ENCODE measurements around the gene ALG12.

The ALG12 gene

GRCh38 chr22:49920859-49921258 is 2.6 kb upstream of the ALG12 start:
- no CpG with 5 or more reads among the region's 18 CpGs for WGBS, 2 donors (ENCODE audit: extremely low coverage in 2 of 2, insufficient read length in 2 of 2, insufficient replicate concordance in 1 of 2)
- H2BK5ac ChIP-seq (ENCODE audit: low read length), result no peak overlapping the region

GRCh38 chr22:49918911-49919881 is 958 bp upstream of the ALG12 start:
- no CpG with 5 or more reads among the region's 47 CpGs for WGBS, 2 donors (ENCODE audit: extremely low coverage in 2 of 2, insufficient read length in 2 of 2, insufficient replicate concordance in 1 of 2)
- Histone ChIP-seq H3K4me2 (ENCODE audit: insufficient read depth, low read length, poor library complexity, severe bottlenecking) (peak overlapping the region; percentile 84), H3K4me3 (ENCODE audit: low read length in 2 of 2) (peak overlapping the region; percentile 84 to 90), H3K27me3 (ENCODE audit: control insufficient read depth in 3 of 3, insufficient read depth in 3 of 3, low read depth in 1 of 3, low read length in 3 of 3) (no peaks in the 10 kb centered on the region), H3K4ac (ENCODE audit: low read length) (no peak overlapping the region), H3K18ac (ENCODE audit: low read length) (peak overlapping the region; percentile 97), H4K8ac (ENCODE audit: low read depth, low read length) (no peak overlapping the region), H3K27ac (replicated peaks; ENCODE audit: low read length) (no peak overlapping the region), H3K9me3 (replicated peaks in 1 of 2; ENCODE audit: control insufficient read depth in 2 of 2, insufficient read depth in 1 of 2, low read depth in 1 of 2, low read length in 2 of 2) (peaks cover 0 to 3% of the 10 kb centered on the region in 2 donors), H3K4me1 (ENCODE audit: control insufficient read depth in 2 of 2, insufficient read depth in 1 of 2, low read depth in 1 of 2, low read length in 2 of 2) (peaks cover 10 to 11% of the 10 kb centered on the region in 2 donors), H2AK5ac (ENCODE audit: low read depth, low read length) (no peak overlapping the region), H2BK5ac (ENCODE audit: low read length) (no peak overlapping the region), H3K23ac (ENCODE audit: low read depth, low read length, poor library complexity) (peak overlapping the region; percentile 91), H3K14ac (ENCODE audit: low read length) (peak overlapping the region; percentile 94), H4K91ac (ENCODE audit: low read depth, low read length, poor library complexity) (no peak overlapping the region), H2BK120ac (ENCODE audit: low read depth, low read length) (peak overlapping the region; percentile 44), H2BK15ac (ENCODE audit: low read length) (peak overlapping the region; percentile 75), H2AFZ (ENCODE audit: low read length) (peak overlapping the region; percentile 89), H3K9ac (ENCODE audit: low read depth, low read length, poor library complexity) (peak overlapping the region; percentile 97), H3K79me1 (ENCODE audit: low read depth, low read length) (peaks cover 2% of the 10 kb centered on the region), H2BK12ac (ENCODE audit: low read length) (no peak overlapping the region), H3K36me3 (replicated peaks in 1 of 2; ENCODE audit: control insufficient read depth in 2 of 2, insufficient read depth in 2 of 2, low read length in 2 of 2) (peaks cover 12 to 17% of the 10 kb centered on the region in 2 donors)
- no peak for DNase-seq (ENCODE audit: low spot score)

More at GRCh38 chr22:49920859-49921258, 2.6 kb upstream of the ALG12 start:
- peak overlapping the region; percentile 24 for H3K18ac ChIP-seq (ENCODE audit: low read length)
- no peaks in the 10 kb centered on the region for H3K27me3 ChIP-seq (ENCODE audit: control insufficient read depth in 3 of 3, insufficient read depth in 3 of 3, low read depth in 1 of 3, low read length in 3 of 3)
- peaks cover 10 to 11% of the 10 kb centered on the region in 2 donors for H3K4me1 ChIP-seq (ENCODE audit: control insufficient read depth in 2 of 2, insufficient read depth in 1 of 2, low read depth in 1 of 2, low read length in 2 of 2)
- H2BK15ac ChIP-seq (ENCODE audit: low read length), result no peak overlapping the region
- no peak overlapping the region for H3K4me2 ChIP-seq (ENCODE audit: insufficient read depth, low read length, poor library complexity, severe bottlenecking)
- H4K8ac ChIP-seq (ENCODE audit: low read depth, low read length), result no peak overlapping the region
- H3K4me3 ChIP-seq (ENCODE audit: low read length in 2 of 2), result no peak overlapping the region
- H3K36me3 ChIP-seq (replicated peaks in 1 of 2; ENCODE audit: control insufficient read depth in 2 of 2, insufficient read depth in 2 of 2, low read length in 2 of 2), result peaks cover 18% of the 10 kb centered on the region in 2 donors
- H2BK12ac ChIP-seq (ENCODE audit: low read length), result no peak overlapping the region
- peak overlapping the region; percentile 37 for H3K23ac ChIP-seq (ENCODE audit: low read depth, low read length, poor library complexity)
- no peak overlapping the region for H3K4ac ChIP-seq (ENCODE audit: low read length)
- no peak overlapping the region for H2BK120ac ChIP-seq (ENCODE audit: low read depth, low read length)
- no peaks in the 10 kb centered on the region for H3K79me1 ChIP-seq (ENCODE audit: low read depth, low read length)
- no peak for DNase-seq (ENCODE audit: low spot score)
- no peak overlapping the region for H3K14ac ChIP-seq (ENCODE audit: low read length)
- H3K27ac ChIP-seq (replicated peaks; ENCODE audit: low read length), result no peak overlapping the region
- H4K91ac ChIP-seq (ENCODE audit: low read depth, low read length, poor library complexity), result peak overlapping the region; percentile 90
- H2AK5ac ChIP-seq (ENCODE audit: low read depth, low read length), result no peak overlapping the region
- H3K9me3 ChIP-seq (replicated peaks in 1 of 2; ENCODE audit: control insufficient read depth in 2 of 2, insufficient read depth in 1 of 2, low read depth in 1 of 2, low read length in 2 of 2), result peaks cover 0 to 3% of the 10 kb centered on the region in 2 donors
- H3K9ac ChIP-seq (ENCODE audit: low read depth, low read length, poor library complexity), result no peak overlapping the region
- no peak overlapping the region for H2AFZ ChIP-seq (ENCODE audit: low read length)

- no peak overlapping the region for H4K8ac ChIP-seq (ENCODE audit: low read depth, low read length)
- H3K27ac ChIP-seq (replicated peaks; ENCODE audit: low read length), result no peak overlapping the region
- no peaks in the 10 kb centered on the region for H3K27me3 ChIP-seq (ENCODE audit: control insufficient read depth in 3 of 3, insufficient read depth in 3 of 3, low read depth in 1 of 3, low read length in 3 of 3)
- no peak overlapping the region for H2AK5ac ChIP-seq (ENCODE audit: low read depth, low read length)
- no peak overlapping the region for H2BK15ac ChIP-seq (ENCODE audit: low read length)
- H3K18ac ChIP-seq (ENCODE audit: low read length), result no peak overlapping the region
- no peak overlapping the region for H3K4ac ChIP-seq (ENCODE audit: low read length)
- H3K9me3 ChIP-seq (replicated peaks in 1 of 2; ENCODE audit: control insufficient read depth in 2 of 2, insufficient read depth in 1 of 2, low read depth in 1 of 2, low read length in 2 of 2), result peaks cover 0 to 3% of the 10 kb centered on the region in 2 donors
- H3K23ac ChIP-seq (ENCODE audit: low read depth, low read length, poor library complexity), result peak overlapping the region; percentile 50
- no peak overlapping the region for H2BK120ac ChIP-seq (ENCODE audit: low read depth, low read length)
- no peak overlapping the region for H2AFZ ChIP-seq (ENCODE audit: low read length)
- H3K79me1 ChIP-seq (ENCODE audit: low read depth, low read length), result peaks cover 3% of the 10 kb centered on the region
- peaks cover 19 to 29% of the 10 kb centered on the region in 2 donors for H3K36me3 ChIP-seq (replicated peaks in 1 of 2; ENCODE audit: control insufficient read depth in 2 of 2, insufficient read depth in 2 of 2, low read length in 2 of 2)
- peak overlapping the region in 1 of 2 donors; percentile 90 for H3K4me3 ChIP-seq (ENCODE audit: low read length in 2 of 2)
- peak overlapping the region; percentile 21 for H2BK5ac ChIP-seq (ENCODE audit: low read length)
- no peak overlapping the region for H3K9ac ChIP-seq (ENCODE audit: low read depth, low read length, poor library complexity)
- no peak overlapping the region for H3K14ac ChIP-seq (ENCODE audit: low read length)
- no peak overlapping the region for H2BK12ac ChIP-seq (ENCODE audit: low read length)
- H3K4me1 ChIP-seq (ENCODE audit: control insufficient read depth in 2 of 2, insufficient read depth in 1 of 2, low read depth in 1 of 2, low read length in 2 of 2), result peaks cover 10 to 11% of the 10 kb centered on the region in 2 donors
- WGBS, 2 donors (ENCODE audit: extremely low coverage in 2 of 2, insufficient read length in 2 of 2, insufficient replicate concordance in 1 of 2), result no CpG with 5 or more reads among the region's 11 CpGs
- no peak for DNase-seq (ENCODE audit: low spot score)
- H4K91ac ChIP-seq (ENCODE audit: low read depth, low read length, poor library complexity), result no peak overlapping the region
- H3K4me2 ChIP-seq (ENCODE audit: insufficient read depth, low read length, poor library complexity, severe bottlenecking), result no peak overlapping the region
Observed at GRCh38 chr22:49916831-49917230, 1.4 kb downstream of the ALG12 start.

- H2BK15ac ChIP-seq (ENCODE audit: low read length), result no peak overlapping the region
- no peak overlapping the region for H3K23ac ChIP-seq (ENCODE audit: low read depth, low read length, poor library complexity)
- no peak overlapping the region for H4K91ac ChIP-seq (ENCODE audit: low read depth, low read length, poor library complexity)
- no peak overlapping the region for H2AK5ac ChIP-seq (ENCODE audit: low read depth, low read length)
- H2BK120ac ChIP-seq (ENCODE audit: low read depth, low read length), result no peak overlapping the region
- no peak overlapping the region for H3K4me2 ChIP-seq (ENCODE audit: insufficient read depth, low read length, poor library complexity, severe bottlenecking)
- peaks cover 10 to 11% of the 10 kb centered on the region in 2 donors for H3K4me1 ChIP-seq (ENCODE audit: control insufficient read depth in 2 of 2, insufficient read depth in 1 of 2, low read depth in 1 of 2, low read length in 2 of 2)
- no peak overlapping the region for H2AFZ ChIP-seq (ENCODE audit: low read length)
- no peak overlapping the region for H2BK5ac ChIP-seq (ENCODE audit: low read length)
- H3K9me3 ChIP-seq (replicated peaks in 1 of 2; ENCODE audit: control insufficient read depth in 2 of 2, insufficient read depth in 1 of 2, low read depth in 1 of 2, low read length in 2 of 2), result no peaks in the 10 kb centered on the region
- no CpG with 5 or more reads among the region's 12 CpGs for WGBS, 2 donors (ENCODE audit: extremely low coverage in 2 of 2, insufficient read length in 2 of 2, insufficient replicate concordance in 1 of 2)
- H3K4me3 ChIP-seq (ENCODE audit: low read length in 2 of 2), result no peak overlapping the region
- no peak overlapping the region for H3K27ac ChIP-seq (replicated peaks; ENCODE audit: low read length)
- no peaks in the 10 kb centered on the region for H3K27me3 ChIP-seq (ENCODE audit: control insufficient read depth in 3 of 3, insufficient read depth in 3 of 3, low read depth in 1 of 3, low read length in 3 of 3)
- no peak overlapping the region for H2BK12ac ChIP-seq (ENCODE audit: low read length)
- H3K9ac ChIP-seq (ENCODE audit: low read depth, low read length, poor library complexity), result no peak overlapping the region
- peaks cover 14 to 23% of the 10 kb centered on the region in 2 donors for H3K36me3 ChIP-seq (replicated peaks in 1 of 2; ENCODE audit: control insufficient read depth in 2 of 2, insufficient read depth in 2 of 2, low read length in 2 of 2)
- no peak overlapping the region for H3K4ac ChIP-seq (ENCODE audit: low read length)
- peaks cover 3% of the 10 kb centered on the region for H3K79me1 ChIP-seq (ENCODE audit: low read depth, low read length)
- H3K18ac ChIP-seq (ENCODE audit: low read length), result no peak overlapping the region
- DNase-seq (ENCODE audit: low spot score), result no peak
- no peak overlapping the region for H3K14ac ChIP-seq (ENCODE audit: low read length)
- H4K8ac ChIP-seq (ENCODE audit: low read depth, low read length), result no peak overlapping the region
Observed at GRCh38 chr22:49915610-49916009, 2.6 kb downstream of the ALG12 start.
